Left lobe of liver (tissue), 2 donors: ENCODE measurements around the gene CLIP2. TPM values are rescaled to one million over a fixed set of nuclear protein-coding genes. Genes with fewer than 3 reads are reported as not detected.
"Not testable (repeated sequence)": the region's sequence is repeated elsewhere in the genome, so short reads cannot be mapped to it uniquely, and the experiment has no call there.

Experiments used
- ATAC-seq: fragments of 200-7000 bp; cut with Tn5 transposase; one replicate; pipeline ENCODE4 v1.9.1; 2020; ENCODE audit warnings: mild to moderate bottlenecking, moderate library complexity
- DNase-seq: peaks from one replicate; pipeline ENCODE4 v3.0.0-alpha.2; 2020; ENCODE audit warnings: low spot score
- total RNA-seq: library from RNA; stranded (reverse); gene quantifications from one replicate; pipeline ENCODE4 v1.2.1, GENCODE V29; 2021
- donor health status: DM: no; HTN: no; CAD: no; lungs with moderate emphysema.
- donor health status: DM: no; HTN: yes; CAD: no.

CLIP2 gene
- total RNA-seq, 1 donor from 2014 or later = 5.4 TPM

GRCh38 chr7:74364061-74364460 lies 74.9 kb downstream of the CLIP2 start:
- DNase-seq (no peak), ATAC-seq (peak; percentile 44)

- DNase-seq = peak; percentile 55
- peak; percentile 90 for ATAC-seq
Observed at GRCh38 chr7:74365322-74366022, 76.3 kb downstream of the CLIP2 start.

- no peak for ATAC-seq
- DNase-seq = no peak
Observed at GRCh38 chr7:74371381-74372341, 82.5 kb downstream of the CLIP2 start.

- ATAC-seq (no peak), DNase-seq (no peak)
Observed at GRCh38 chr7:74372511-74373111, 83.4 kb downstream of the CLIP2 start.

- DNase-seq = no peak
- ATAC-seq = no peak
Observed at GRCh38 chr7:74373536-74373935, 84.3 kb downstream of the CLIP2 start.

- ATAC-seq (no peak), DNase-seq (no peak)
Observed at GRCh38 chr7:74375726-74376220, 86.6 kb downstream of the CLIP2 start.

- ATAC-seq = no peak
- DNase-seq = no peak
Observed at GRCh38 chr7:74376256-74377036, 87.2 kb downstream of the CLIP2 start.

- DNase-seq (peak; percentile 90), ATAC-seq (peak; percentile 84)
Observed at GRCh38 chr7:74379938-74380337, 90.7 kb downstream of the CLIP2 start.

GRCh38 chr7:74380720-74381119 lies 91.5 kb downstream of the CLIP2 start:
- ATAC-seq (peak; percentile 81), DNase-seq (peak; percentile 85)

- not testable (repeated sequence) for DNase-seq, ATAC-seq
Observed at GRCh38 chr7:74384086-74384485, 94.9 kb downstream of the CLIP2 start.

GRCh38 chr7:74384854-74385253 lies 95.6 kb downstream of the CLIP2 start:
- DNase-seq (peak; percentile 65), ATAC-seq (peak; percentile 14)

- ATAC-seq (peak; percentile 88), DNase-seq (peak; percentile 79)
Observed at GRCh38 chr7:74387606-74388005, 98.4 kb downstream of the CLIP2 start.

GRCh38 chr7:74388880-74389415 lies 99.7 kb downstream of the CLIP2 start:
- DNase-seq (no peak), ATAC-seq (no peak)

GRCh38 chr7:74393722-74394121 lies 104.5 kb downstream of the CLIP2 start:
- ATAC-seq (peak; percentile 92), DNase-seq (peak; percentile 66)

- peak; percentile 87 for ATAC-seq
- not testable (repeated sequence) for DNase-seq
Observed at GRCh38 chr7:74394601-74395000, 105.4 kb downstream of the CLIP2 start.

GRCh38 chr7:74395745-74396311 lies 106.6 kb downstream of the CLIP2 start:
- DNase-seq (no peak), ATAC-seq (no peak)

GRCh38 chr7:74396993-74397392 lies 107.8 kb downstream of the CLIP2 start:
- no peak for ATAC-seq
- no peak for DNase-seq

GRCh38 chr7:74398426-74398825 lies 109.2 kb downstream of the CLIP2 start:
- DNase-seq (no peak), ATAC-seq (no peak)

GRCh38 chr7:74399006-74399405 lies 109.8 kb downstream of the CLIP2 start:
- DNase-seq (no peak), ATAC-seq (no peak)
